ENCODE measurements around the gene RPL10.

DNA sequence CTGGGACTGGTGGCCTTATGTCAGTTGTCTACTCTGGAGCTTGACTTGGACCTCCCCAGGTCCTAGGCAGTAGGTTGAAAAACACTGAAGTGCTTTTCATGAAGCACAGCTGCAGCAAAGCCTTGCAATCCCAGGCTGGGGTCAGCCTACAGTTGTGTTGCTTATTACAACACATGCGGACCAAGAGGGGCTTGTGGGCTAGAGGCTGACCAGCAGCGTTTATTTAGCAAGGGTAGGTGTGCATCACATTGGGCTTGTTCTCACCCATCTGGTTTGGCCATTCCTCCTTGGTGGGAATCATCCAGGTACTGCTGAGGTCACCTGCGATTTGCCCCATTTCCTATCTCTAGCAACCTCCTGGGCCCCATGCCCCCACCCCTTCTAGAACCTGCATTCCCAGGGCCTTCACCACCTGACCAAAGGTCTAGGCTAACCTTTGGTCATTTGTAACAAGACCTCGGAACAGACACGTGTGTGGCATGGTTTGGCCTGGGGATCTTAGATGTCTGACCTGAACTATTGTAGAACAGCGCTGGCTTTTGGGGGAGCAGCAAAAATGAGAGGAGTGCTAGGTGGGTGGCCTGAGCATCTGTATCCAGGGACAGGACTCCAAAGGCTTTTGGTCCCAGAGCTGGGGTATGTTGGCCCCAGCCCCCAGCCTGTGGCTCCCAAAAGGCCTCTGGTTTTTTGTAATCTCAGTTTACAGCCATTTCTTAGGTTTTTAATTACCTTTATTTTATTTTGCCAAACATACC lies 3.0 kb downstream of the RPL10 start:
- TF ChIP-seq CTCF (IDR thresholded peaks at IDR 0.05) (no peak), POLR2A (IDR thresholded peaks at IDR 0.05) (no peak)

All from thyroid gland (tissue), 4 donors.